ENCODE data around the gene BRD8. TPM values are rescaled to one million over a fixed set of nuclear protein-coding genes. Genes with fewer than 3 reads are reported as not detected.

Gene BRD8
- polyA plus RNA-seq, 1 experiment = 72.2 TPM

GRCh38 chr5:138115254-138115653, 63.2 kb downstream of the BRD8 start:
- TF ChIP-seq CTCF (IDR thresholded peaks at IDR 0.05; ENCODE audit: low read depth, low read length) = no peak
- no peak overlapping the region for H3K27ac ChIP-seq (ENCODE audit: low read depth, low read length)
- no peak overlapping the region for H3K4me3 ChIP-seq (ENCODE audit: low read depth, low read length)
- no peak for DNase-seq (ENCODE audit: low read depth, low spot score)
- no peaks in the 10 kb centered on the region for H3K9me3 ChIP-seq (ENCODE audit: control insufficient read depth, insufficient read depth, low read length)
- CTCF ChIA-PET = interaction anchor here (0.5 to 0.7 kb wide), 2 partner anchors 8 to 48 kb away, joined by 4 to 5 read pairs; no protein-coding TSS in a partner anchor
- peaks cover 10% of the 10 kb centered on the region for H3K27me3 ChIP-seq (ENCODE audit: control insufficient read depth, insufficient read depth, low read length)
- POLR2A ChIA-PET = no interaction called here

DNA sequence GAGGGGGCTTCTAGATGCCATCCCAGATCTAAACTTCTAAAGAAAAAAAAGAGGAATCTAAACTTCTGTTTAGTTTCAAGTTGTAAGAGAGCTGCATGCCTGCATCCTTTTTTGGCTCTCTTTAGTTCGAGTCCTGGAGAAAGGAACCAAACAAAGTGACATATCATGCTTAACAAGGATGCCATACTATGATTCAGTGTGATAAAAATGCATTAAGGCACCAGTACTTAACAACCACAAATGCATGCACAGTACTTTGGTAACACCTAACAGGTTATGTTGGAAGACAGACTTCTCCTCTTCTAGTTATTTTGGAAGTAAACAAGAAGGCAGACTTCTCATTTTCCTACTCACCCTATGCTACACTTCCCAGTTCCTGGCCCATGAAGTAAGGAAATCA, 66.5 kb downstream of the BRD8 start:
- Histone ChIP-seq H3K27me3 (ENCODE audit: control insufficient read depth, insufficient read depth, low read length) (peaks cover 12% of the 10 kb centered on the region), H3K4me3 (ENCODE audit: low read depth, low read length) (no peak overlapping the region), H3K9me3 (ENCODE audit: control insufficient read depth, insufficient read depth, low read length) (no peaks in the 10 kb centered on the region), H3K27ac (ENCODE audit: low read depth, low read length) (no peak overlapping the region)
- no peak for TF ChIP-seq CTCF (IDR thresholded peaks at IDR 0.05; ENCODE audit: low read depth, low read length)
- CTCF ChIA-PET = interaction anchor here (1.2 to 7.5 kb wide), 2 partner anchors 22 to 35 kb away, joined by 4 to 38 read pairs; no protein-coding TSS in a partner anchor
- POLR2A ChIA-PET = interaction anchor here (1.0 kb wide), 1 partner anchor 79 kb away, joined by 3 read pairs; the partner anchor contains the start of gene FAM13B
- DNase-seq (ENCODE audit: low read depth, low spot score) = no peak

DNA sequence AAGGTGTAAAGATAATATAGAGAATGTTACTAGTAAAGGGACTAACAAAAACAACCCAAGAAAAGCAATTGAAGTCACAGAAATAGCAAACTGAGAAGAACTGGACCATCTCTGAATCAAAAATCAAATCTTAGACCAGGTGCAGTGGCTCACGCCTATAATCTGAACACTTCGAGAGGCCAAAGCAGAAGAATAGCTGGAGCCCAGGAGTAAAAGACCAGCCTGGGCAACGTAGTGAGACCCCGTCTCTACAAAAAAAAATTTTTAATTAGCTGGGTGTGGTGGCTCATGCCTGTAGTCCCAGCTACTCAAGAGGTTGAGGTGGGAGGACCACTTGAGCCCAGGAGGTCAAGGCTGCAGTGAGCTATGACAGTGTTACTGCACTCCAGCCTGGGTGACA, 67.2 kb downstream of the BRD8 start:
- H3K4me3 ChIP-seq (ENCODE audit: low read depth, low read length) = no peak overlapping the region
- no peak for DNase-seq (ENCODE audit: low read depth, low spot score)
- H3K27me3 ChIP-seq (ENCODE audit: control insufficient read depth, insufficient read depth, low read length) = peaks cover 12% of the 10 kb centered on the region
- H3K9me3 ChIP-seq (ENCODE audit: control insufficient read depth, insufficient read depth, low read length) = no peaks in the 10 kb centered on the region
- H3K27ac ChIP-seq (ENCODE audit: low read depth, low read length) = no peak overlapping the region
- ChIA-PET POLR2A (interaction anchor here (1.0 kb wide), 1 partner anchor 78 kb away, joined by 3 read pairs; the partner anchor contains the start of gene FAM13B), CTCF (interaction anchor here (1.2 to 7.5 kb wide), 2 partner anchors 22 to 34 kb away, joined by 4 to 38 read pairs; no protein-coding TSS in a partner anchor)
- TF ChIP-seq CTCF (IDR thresholded peaks at IDR 0.05; ENCODE audit: low read depth, low read length) = no peak

DNA sequence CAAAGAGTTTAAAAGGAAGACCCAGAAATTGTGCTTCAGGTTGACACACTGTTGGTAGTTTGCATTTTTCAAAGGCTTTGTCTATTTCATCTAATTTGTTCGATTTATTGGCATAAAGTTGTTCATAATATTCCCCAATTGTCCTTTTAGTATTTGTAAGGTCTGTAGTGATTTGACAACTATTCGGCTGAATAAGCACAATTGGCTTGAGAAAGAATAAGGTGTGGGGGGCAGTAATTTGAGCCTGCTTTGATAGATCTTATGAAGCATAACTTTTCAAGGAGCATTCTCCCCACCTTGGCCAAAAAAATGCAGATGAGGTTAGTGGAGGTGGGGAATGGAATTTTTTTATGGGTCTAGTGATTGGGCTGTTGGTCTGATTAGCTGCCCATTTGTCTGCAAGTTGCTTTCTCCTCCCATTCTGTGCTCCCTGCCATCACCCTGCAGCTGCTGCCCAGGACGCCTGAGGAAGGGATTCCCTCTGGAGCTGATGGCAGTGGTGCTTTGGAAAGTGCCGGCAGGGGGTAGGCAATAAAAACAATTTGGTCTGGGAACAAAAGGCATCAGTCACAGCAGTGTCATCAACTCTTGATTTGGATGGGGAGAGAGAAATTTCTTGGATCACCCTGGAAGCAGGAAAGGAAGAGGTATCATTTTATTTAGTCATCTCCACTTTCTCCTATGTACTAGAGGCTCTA, 68.0 kb downstream of the BRD8 start:
- ChIA-PET CTCF (interaction anchor here (7.5 kb wide), 1 partner anchor 33 kb away, joined by 38 read pairs; no protein-coding TSS in a partner anchor), POLR2A (no interaction called here)
- H3K27ac ChIP-seq (ENCODE audit: low read depth, low read length) = no peak overlapping the region
- no peak for TF ChIP-seq CTCF (IDR thresholded peaks at IDR 0.05; ENCODE audit: low read depth, low read length)
- DNase-seq (ENCODE audit: low read depth, low spot score) = no peak
- H3K27me3 ChIP-seq (ENCODE audit: control insufficient read depth, insufficient read depth, low read length) = peaks cover 12% of the 10 kb centered on the region
- H3K9me3 ChIP-seq (ENCODE audit: control insufficient read depth, insufficient read depth, low read length) = no peaks in the 10 kb centered on the region
- no peak overlapping the region for H3K4me3 ChIP-seq (ENCODE audit: low read depth, low read length)
